Dedifferentiated amniotic fluid mesenchymal stem cell (primary cell): ENCODE data around the gene TRERF1.
"Not testable (repeated sequence)": the region's sequence is repeated elsewhere in the genome, so short reads cannot be mapped to it uniquely, and the experiment has no call there.

Experiments used
- DNase-seq: peaks from one replicate; pipeline ENCODE4 v3.0.0-alpha.2; 2016; ENCODE audit errors: extremely low spot score

The TRERF1 gene

GRCh38 chr6:42451333-42452170 is at the start of gene TRERF1:
Gene TRERF1, minus strand, starts transcription at chr6:42451926. Its CDS starts 182,336 bp downstream, at chr6:42269590.
- peak; percentile 55 for DNase-seq

GRCh38 chr6:42498473-42499128 is 46.9 kb upstream of the TRERF1 start:
- DNase-seq = no peak

GRCh38 chr6:42493914-42494539 is 42.3 kb upstream of the TRERF1 start:
- no peak for DNase-seq

GRCh38 chr6:42488129-42488528 is 36.4 kb upstream of the TRERF1 start:
- DNase-seq = no peak

- DNase-seq = no peak
Observed at GRCh38 chr6:42484261-42484660, 32.5 kb upstream of the TRERF1 start.

GRCh38 chr6:42482174-42482573 is 30.4 kb upstream of the TRERF1 start:
- no peak for DNase-seq

- DNase-seq = no peak
Observed at GRCh38 chr6:42471714-42472113, 20.0 kb upstream of the TRERF1 start.

- DNase-seq = no peak
Observed at GRCh38 chr6:42471142-42471541, 19.4 kb upstream of the TRERF1 start.

GRCh38 chr6:42468273-42468672 is 16.5 kb upstream of the TRERF1 start:
- no peak for DNase-seq

- no peak for DNase-seq
Observed at GRCh38 chr6:42467651-42468050, 15.9 kb upstream of the TRERF1 start.

GRCh38 chr6:42466470-42466869 is 14.7 kb upstream of the TRERF1 start:
- not testable (repeated sequence) for DNase-seq

- no peak for DNase-seq
Observed at GRCh38 chr6:42462474-42462972, 10.8 kb upstream of the TRERF1 start.

- peak; percentile 47 for DNase-seq
Observed at GRCh38 chr6:42460883-42461282, 9.2 kb upstream of the TRERF1 start.

GRCh38 chr6:42459888-42460287 is 8.2 kb upstream of the TRERF1 start:
- no peak for DNase-seq

GRCh38 chr6:42454428-42454791 is 2.7 kb upstream of the TRERF1 start:
- DNase-seq = no peak

- DNase-seq = peak; percentile 25
Observed at GRCh38 chr6:42453654-42454427, 2.1 kb upstream of the TRERF1 start.

- DNase-seq = peak; percentile 88
Observed at GRCh38 chr6:42453031-42453653, 1.4 kb upstream of the TRERF1 start.

- peak; percentile 40 for DNase-seq
Observed at GRCh38 chr6:42452171-42453030, 675 bp upstream of the TRERF1 start.

GRCh38 chr6:42450477-42451332 is 1.0 kb downstream of the TRERF1 start:
- DNase-seq = no peak
